GM12874 (cell line): ENCODE measurements around the gene PNCK.
A peak's percentile ranks its signal among the peaks of the same experiment; 100 is the strongest.

Experiments used
- CTCF ChIP-seq: IDR thresholded peaks from 2 replicates; pipeline ENCODE4 v1.5.1; 2011; ENCODE audit warnings: low read depth, mild to moderate bottlenecking, control low read depth, low read length, moderate library complexity; ENCODE audit not compliant: insufficient read depth

Gene PNCK

GRCh38 chrX:153668423-153669173 lies 5.0 kb downstream of the PNCK start:
- TF ChIP-seq CTCF = no peak

- peak; percentile 73 for TF ChIP-seq CTCF
Observed at GRCh38 chrX:153667956-153668396, 5.6 kb downstream of the PNCK start.

GRCh38 chrX:153667281-153667955 lies 6.2 kb downstream of the PNCK start:
- TF ChIP-seq CTCF = no peak

GRCh38 chrX:153665726-153666306 lies 7.8 kb downstream of the PNCK start:
- TF ChIP-seq CTCF = no peak

- peak; percentile 53 for TF ChIP-seq CTCF
Observed at GRCh38 chrX:153662266-153662665, 11.3 kb downstream of the PNCK start.

GRCh38 chrX:153659268-153659667 lies 14.3 kb downstream of the PNCK start:
- TF ChIP-seq CTCF = no peak

- no peak for TF ChIP-seq CTCF
Observed at GRCh38 chrX:153657161-153657560, 16.5 kb downstream of the PNCK start.
